Bronchial epithelial cell (primary cell): ENCODE results near the gene EIF4B. TPM values are rescaled to one million over a fixed set of nuclear protein-coding genes. Genes with fewer than 3 reads are reported as not detected.

Experiments used
- DNase-seq: peaks from one replicate; pipeline ENCODE4 v3.0.0-alpha.2; 2010; ENCODE audit warnings: low read depth
- FAIRE-seq: peaks from 2 replicates; lab custom pipeline; 2011; peaks lifted over from hg19 to GRCh38; lab: Jason Lieb, UNC
- H3K27me3 ChIP-seq: 2 replicates; pipeline ENCODE4 v1.5.1; 2011; ENCODE audit warnings: low read length; ENCODE audit not compliant: control insufficient read depth, insufficient read depth
- H3K36me3 ChIP-seq: 2 replicates; pipeline ENCODE4 v1.5.1; 2011; ENCODE audit warnings: low read length; ENCODE audit not compliant: control insufficient read depth, insufficient read depth
- H3K4me3 ChIP-seq: 2 replicates; pipeline ENCODE4 v1.5.1; 2011; ENCODE audit warnings: mild to moderate bottlenecking, low read depth, low read length, control low read depth
- total RNA-seq: library from RNA; depleted of rRNA; stranded (reverse); fragments of >200 nt; gene quantifications from 2 replicates; pipeline ENCODE4 v1.2.1, GENCODE V29; 2014
- TF ChIP-seq, protein P1 (sequence below): IDR thresholded peaks from 2 replicates; pipeline ENCODE4 v1.5.1; 2011; ENCODE audit warnings: mild to moderate bottlenecking, moderate library complexity, low read length, control low read depth, inconsistent platforms; ENCODE audit not compliant: insufficient read depth, severe bottlenecking

Gene EIF4B
- total RNA-seq, 1 donor from 2014 or later, result 2,183 TPM

DNA sequence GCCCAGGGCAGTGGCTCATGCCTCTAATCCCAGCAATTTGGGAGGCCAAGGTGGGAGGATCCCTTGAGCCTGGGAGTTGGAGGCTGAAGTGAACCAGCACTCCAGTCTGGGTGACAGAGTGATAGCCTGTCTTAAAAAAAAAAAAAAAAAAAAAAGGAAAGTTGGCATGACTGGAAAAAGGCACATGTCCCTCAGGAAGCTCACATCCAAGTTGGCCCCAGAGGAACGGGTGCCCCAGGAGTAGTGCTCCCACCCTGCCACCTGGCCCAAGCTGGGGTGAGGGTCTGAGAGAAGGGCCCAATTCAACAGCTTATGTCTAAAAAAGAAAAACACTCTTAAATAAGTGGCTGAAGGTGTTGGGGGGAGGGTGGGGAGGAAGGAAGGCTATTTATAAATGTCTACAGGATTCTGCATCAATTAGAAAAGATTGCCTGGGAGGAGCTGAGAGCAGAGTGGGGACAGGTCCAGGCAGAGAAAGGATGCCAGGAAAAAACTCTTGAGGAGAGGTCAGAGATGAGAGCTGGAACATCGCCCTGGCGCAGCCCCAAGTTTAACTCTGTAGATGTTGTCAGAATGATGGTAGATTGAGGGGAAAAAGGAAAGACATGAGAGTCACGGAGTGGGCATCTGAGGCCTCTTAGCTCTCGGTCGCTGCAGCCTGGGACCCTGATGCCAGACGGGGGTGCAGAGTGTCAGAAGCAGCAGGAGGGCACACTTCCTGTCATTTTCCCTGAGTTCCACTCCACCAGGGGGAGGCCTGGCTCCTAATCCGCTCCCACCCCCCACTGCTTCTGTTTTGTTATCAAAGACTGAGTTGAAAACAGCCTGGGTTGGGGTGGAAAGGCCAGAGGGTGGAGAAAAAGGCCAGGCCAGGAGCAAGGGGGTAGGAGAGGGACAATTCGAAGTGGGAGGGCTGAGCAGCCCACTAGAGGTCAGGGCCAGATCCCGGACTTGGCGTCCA lies 65.6 kb downstream of the EIF4B start:
- no peak overlapping the region for H3K4me3 ChIP-seq
- TF ChIP-seq, protein P1, sequence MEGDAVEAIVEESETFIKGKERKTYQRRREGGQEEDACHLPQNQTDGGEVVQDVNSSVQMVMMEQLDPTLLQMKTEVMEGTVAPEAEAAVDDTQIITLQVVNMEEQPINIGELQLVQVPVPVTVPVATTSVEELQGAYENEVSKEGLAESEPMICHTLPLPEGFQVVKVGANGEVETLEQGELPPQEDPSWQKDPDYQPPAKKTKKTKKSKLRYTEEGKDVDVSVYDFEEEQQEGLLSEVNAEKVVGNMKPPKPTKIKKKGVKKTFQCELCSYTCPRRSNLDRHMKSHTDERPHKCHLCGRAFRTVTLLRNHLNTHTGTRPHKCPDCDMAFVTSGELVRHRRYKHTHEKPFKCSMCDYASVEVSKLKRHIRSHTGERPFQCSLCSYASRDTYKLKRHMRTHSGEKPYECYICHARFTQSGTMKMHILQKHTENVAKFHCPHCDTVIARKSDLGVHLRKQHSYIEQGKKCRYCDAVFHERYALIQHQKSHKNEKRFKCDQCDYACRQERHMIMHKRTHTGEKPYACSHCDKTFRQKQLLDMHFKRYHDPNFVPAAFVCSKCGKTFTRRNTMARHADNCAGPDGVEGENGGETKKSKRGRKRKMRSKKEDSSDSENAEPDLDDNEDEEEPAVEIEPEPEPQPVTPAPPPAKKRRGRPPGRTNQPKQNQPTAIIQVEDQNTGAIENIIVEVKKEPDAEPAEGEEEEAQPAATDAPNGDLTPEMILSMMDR, result peak; percentile 14
- peaks cover 25% of the 10 kb centered on the region for H3K36me3 ChIP-seq
- FAIRE-seq (no peak), DNase-seq (no peak)
- H3K27me3 ChIP-seq, result no peaks in the 10 kb centered on the region

DNA sequence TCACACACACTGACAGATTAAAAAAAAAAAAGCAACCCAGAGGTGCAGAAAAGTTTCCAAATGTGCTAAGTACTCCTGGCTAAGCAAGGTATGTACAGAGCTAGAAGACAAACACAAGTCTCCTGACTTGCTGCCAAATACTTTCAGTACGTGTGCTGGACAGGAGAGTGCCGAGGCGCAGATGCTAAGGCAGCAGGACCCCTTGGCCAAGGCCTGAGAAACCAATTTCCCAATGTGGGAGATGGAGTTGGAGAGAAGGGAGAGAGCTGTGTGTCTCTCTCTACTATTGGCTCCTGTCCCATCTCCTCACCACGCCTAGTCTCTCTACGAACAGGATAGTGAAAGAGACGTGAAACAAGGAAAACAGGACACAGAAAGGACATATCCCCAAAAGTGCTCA lies 67.6 kb downstream of the EIF4B start:
- Histone ChIP-seq H3K36me3 (peaks cover 23% of the 10 kb centered on the region), H3K4me3 (no peak overlapping the region)
- peak; percentile 87 for FAIRE-seq

DNA sequence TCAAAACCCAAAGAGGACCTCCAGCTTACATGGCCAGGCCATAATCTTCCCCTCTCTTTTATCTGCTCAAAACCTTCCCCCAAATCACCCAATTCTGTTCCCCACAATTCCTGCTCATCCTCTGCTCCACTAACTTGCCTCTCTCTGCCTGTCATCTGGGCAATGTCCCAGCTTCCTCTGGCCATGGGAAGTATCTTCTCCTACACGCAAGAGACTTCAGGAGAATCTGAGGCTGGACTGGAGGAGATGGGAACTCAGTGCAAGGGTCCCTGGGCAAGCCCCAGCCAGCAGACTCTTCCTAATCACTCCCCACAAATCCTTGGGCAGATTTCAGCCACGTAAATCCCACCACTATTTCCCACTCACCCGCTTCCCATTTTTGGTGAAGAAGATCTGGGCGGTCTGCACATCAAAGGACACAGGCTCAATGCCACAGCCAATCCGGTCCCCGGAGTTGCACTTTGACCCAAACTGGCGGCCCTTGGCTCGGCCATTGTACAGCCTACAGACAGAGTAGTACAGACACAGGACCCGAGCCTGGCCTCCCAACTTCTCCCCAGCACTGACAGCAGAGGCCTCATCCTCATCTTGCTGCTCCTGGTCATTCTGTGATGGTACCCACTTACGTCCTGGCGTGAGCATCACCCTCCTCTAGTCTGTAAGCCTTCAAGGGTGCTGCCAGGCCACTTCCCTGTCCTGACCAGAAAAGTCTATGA lies 68.2 kb downstream of the EIF4B start:
- H3K4me3 ChIP-seq, result no peak overlapping the region
- FAIRE-seq (no peak), DNase-seq (no peak)
- TF ChIP-seq, protein P1, result no peak
- no peaks in the 10 kb centered on the region for H3K27me3 ChIP-seq
- peaks cover 23% of the 10 kb centered on the region for H3K36me3 ChIP-seq

More for the DNA sequence above, 67.6 kb downstream of the EIF4B start:
- H3K27me3 ChIP-seq, result no peaks in the 10 kb centered on the region
- TF ChIP-seq, protein P1, result no peak
- no peak for DNase-seq

DNA sequence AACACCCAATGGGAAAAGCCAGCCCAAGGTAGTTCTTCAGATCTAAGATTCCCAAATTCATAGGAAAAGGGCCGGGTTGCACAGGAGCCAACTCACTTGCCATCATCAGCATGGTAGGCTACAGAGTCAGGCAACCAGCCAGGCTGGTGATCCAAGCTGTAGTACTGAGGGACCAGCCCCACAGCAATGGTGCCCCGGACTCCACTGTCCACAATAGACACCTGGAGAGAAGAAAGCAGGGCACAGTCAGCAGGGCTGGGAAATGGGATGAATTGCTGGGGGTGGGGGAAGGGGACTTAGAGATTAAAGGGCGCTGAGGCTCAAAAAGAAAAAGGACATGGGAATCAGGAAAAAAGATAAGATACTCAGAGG lies 68.7 kb downstream of the EIF4B start:
- FAIRE-seq, result no peak
- Histone ChIP-seq H3K36me3 (peaks cover 23% of the 10 kb centered on the region), H3K4me3 (no peak overlapping the region), H3K27me3 (no peaks in the 10 kb centered on the region)
- no peak for DNase-seq
- TF ChIP-seq, protein P1, result no peak

DNA sequence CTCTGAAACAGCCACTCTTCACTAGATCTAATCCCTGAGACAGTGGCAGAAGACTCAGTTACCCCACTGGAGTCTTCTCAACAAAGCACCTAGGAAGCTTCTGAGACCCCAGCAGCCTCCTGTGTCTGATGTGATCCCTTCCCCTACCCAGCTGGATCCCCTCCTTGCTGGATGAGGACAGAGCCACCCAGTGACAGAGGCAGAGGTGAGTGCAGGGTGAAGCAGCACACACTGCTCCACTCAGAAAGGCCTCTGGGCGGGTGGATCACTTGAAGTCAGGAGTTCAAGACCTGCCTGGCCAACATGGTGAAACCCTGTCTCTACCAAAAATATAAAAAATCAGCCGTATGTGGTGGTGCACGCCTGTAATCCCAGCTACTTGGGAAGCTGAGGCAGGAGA lies 70.2 kb downstream of the EIF4B start:
- Histone ChIP-seq H3K27me3 (no peaks in the 10 kb centered on the region), H3K36me3 (peaks cover 21% of the 10 kb centered on the region), H3K4me3 (no peak overlapping the region)
- no peak for DNase-seq
- TF ChIP-seq, protein P1, result no peak
- no peak for FAIRE-seq
